Transverse colon (tissue), 4 donors: ENCODE data around the gene SFXN2. TPM values are rescaled to one million over a fixed set of nuclear protein-coding genes. Genes with fewer than 3 reads are reported as not detected.

Experiments used
- DNase-seq: peaks from one replicate; pipeline ENCODE4 v3.0.0-alpha.2; 2019
- H3K27ac ChIP-seq, 4 donors: fragments of 200-600 bp; sonication (generic); 2 replicates each; pipeline ENCODE4 v1.5.1; 2016 to 2018; ENCODE audit warnings: inconsistent platforms in 4 of 4
- H3K27me3 ChIP-seq: fragments of 200-600 bp; sonication (generic); 2 replicates; pipeline ENCODE4 v1.5.1; 2017; ENCODE audit warnings: inconsistent platforms
- H3K36me3 ChIP-seq, 4 donors: fragments of 200-600 bp; sonication (generic); 2 replicates each; pipeline ENCODE4 v1.5.1; 2017 to 2019; ENCODE audit warnings: inconsistent platforms in 4 of 4
- H3K4me1 ChIP-seq, 4 donors: fragments of 200-600 bp; sonication (generic); 2 replicates each; pipeline ENCODE4 v1.5.1; 2017 to 2020; ENCODE audit warnings: inconsistent platforms in 4 of 4
- H3K4me3 ChIP-seq, 4 donors: fragments of 200-600 bp; sonication (generic); 1 replicate in 1 of 4; 2 replicates in 3 of 4; pipeline versions ENCODE4 v1.5.1 to v1.6.1; 2017 to 2019; ENCODE audit warnings: inconsistent platforms in 4 of 4
- H3K9me3 ChIP-seq, 2 donors: fragments of 200-600 bp; sonication (generic); 2 replicates each; pipeline ENCODE4 v1.5.1; 2017 to 2019; ENCODE audit warnings: inconsistent platforms in 2 of 2
- CTCF ChIP-seq, 5 experiments: fragments of 200-600 bp in 3 of 5; fragments of 450-650 bp in 2 of 5; sonication (generic) in 3 of 5; IDR thresholded peaks; 1 replicate in 2 of 5; 2 replicates in 3 of 5; pipeline ENCODE4 v1.5.1; 2016 to 2017; ENCODE audit warnings: antibody characterized with exemption in 5 of 5, inconsistent platforms in 3 of 5, mild to moderate bottlenecking in 2 of 5, moderate library complexity in 1 of 5
- EP300 ChIP-seq: sonication (generic); formaldehyde crosslinking; IDR thresholded peaks from one replicate; pipeline ENCODE4 v1.6.1; 2017; ENCODE audit warnings: antibody characterized with exemption, low read depth
- POLR2A ChIP-seq: fragments of 450-650 bp; IDR thresholded peaks from one replicate; pipeline ENCODE4 v1.6.1; 2016; ENCODE audit warnings: antibody characterized with exemption, mild to moderate bottlenecking, moderate library complexity
- POLR2AphosphoS5 ChIP-seq, 3 donors: sonication (generic); formaldehyde crosslinking; IDR thresholded peaks; one replicate each; pipeline ENCODE4 v1.6.1; 2016; ENCODE audit warnings: antibody characterized with exemption in 3 of 3
- WGBS, 2 donors: methylation state at CpG; one replicate each; pipeline ENCODE4 v1.1.5; 2018; ENCODE audit warnings: low coverage in 1 of 2; 5-methylcytosine and 5-hydroxymethylcytosine counted together
- in situ Hi-C, 4 donors: fragments of 200-750 bp; cut with MboI; loops; one replicate each; pipeline versions ENCODE4 v1.15.0 to v1.15.1; 2017; ENCODE audit warnings: low sequenced_read_pairs in 3 of 4, low pct_ligation_motif_present in 1 of 4, low pct_unique_long_range_greater_than_20kb in 1 of 4
- intact Hi-C: fragments of 100-400 bp; cut with DNase I; formaldehyde crosslinking; loops from one replicate; pipeline ENCODE4 v1.15.1; 2023; ENCODE audit warnings: low total_unique reads
- total RNA-seq, 4 donors: library from RNA; depleted of rRNA; stranded (reverse); fragments of >200 nt; gene quantifications; one replicate each; pipeline ENCODE4 v1.1.0, GENCODE V29; 2016

SFXN2 gene
- total RNA-seq, 4 donors from 2014 or later = 2.1 to 64.9 (median 7.3) TPM

- Histone ChIP-seq H3K9me3 (no peaks in the 10 kb centered on the region), H3K4me1 (peaks cover 0 to 3% (median 0%) of the 10 kb centered on the region in 4 donors), H3K36me3 (no peaks in the 10 kb centered on the region), H3K27ac (no peak overlapping the region), H3K27me3 (no peaks in the 10 kb centered on the region), H3K4me3 (no peak overlapping the region)
- DNase-seq = no peak
- TF ChIP-seq POLR2AphosphoS5 (IDR thresholded peaks at IDR 0.05) (no peak), EP300 (no peak), CTCF (IDR thresholded peaks at IDR 0.05) (no peak), POLR2A (no peak)
- WGBS, 2 donors = 70 to 90% methylated on average over 2 to 5 of the region's 5 CpGs
- in situ Hi-C loops (loop anchor here in 2 of 4 donors (10.0 to 25.0 kb wide), 2 partner anchors 173 to 331 kb away; no protein-coding TSS in a partner anchor), intact Hi-C loops (no loop called here)
These were observed 16.9 kb downstream of the SFXN2 start for GRCh38 chr10:102731222-102731800.

GRCh38 chr10:102732661-102733060 lies 18.2 kb downstream of the SFXN2 start:
- no peak overlapping the region for H3K27ac ChIP-seq
- H3K4me3 ChIP-seq = no peak overlapping the region
- no peaks in the 10 kb centered on the region for H3K36me3 ChIP-seq
- H3K4me1 ChIP-seq = peaks cover 0 to 3% (median 0%) of the 10 kb centered on the region in 4 donors
- WGBS, 2 donors = no CpG with 5 or more reads among the region's 1 CpG
- in situ Hi-C loops (loop anchor here in 2 of 4 donors (10.0 to 25.0 kb wide), 2 partner anchors 172 to 330 kb away; no protein-coding TSS in a partner anchor), intact Hi-C loops (no loop called here)
- TF ChIP-seq EP300 = no peak
- no peak for TF ChIP-seq POLR2AphosphoS5 (IDR thresholded peaks at IDR 0.05)
- TF ChIP-seq POLR2A = no peak
- TF ChIP-seq CTCF (IDR thresholded peaks at IDR 0.05) = no peak
- H3K9me3 ChIP-seq = no peaks in the 10 kb centered on the region
- no peaks in the 10 kb centered on the region for H3K27me3 ChIP-seq
- no peak for DNase-seq

- no peaks in the 10 kb centered on the region for H3K9me3 ChIP-seq
- WGBS, 2 donors = 84 to 91% methylated on average over 5 to 9 of the region's 9 CpGs
- no peaks in the 10 kb centered on the region for H3K4me1 ChIP-seq
- in situ Hi-C loops = loop anchor here in 2 of 4 donors (10.0 to 25.0 kb wide), 2 partner anchors 170 to 327 kb away; no protein-coding TSS in a partner anchor
- DNase-seq = no peak
- intact Hi-C loops = no loop called here
- TF ChIP-seq POLR2AphosphoS5 (IDR thresholded peaks at IDR 0.05) (no peak), CTCF (IDR thresholded peaks at IDR 0.05) (no peak), EP300 (no peak), POLR2A (no peak)
- H3K36me3 ChIP-seq = no peaks in the 10 kb centered on the region
- no peak overlapping the region for H3K27ac ChIP-seq
- no peak overlapping the region for H3K4me3 ChIP-seq
- no peaks in the 10 kb centered on the region for H3K27me3 ChIP-seq
These were observed 20.7 kb downstream of the SFXN2 start for GRCh38 chr10:102735065-102735562.

GRCh38 chr10:102738692-102739121 lies 24.3 kb downstream of the SFXN2 start:
- in situ Hi-C loops = loop anchor here in 2 of 4 donors (10.0 to 25.0 kb wide), 2 partner anchors 166 to 324 kb away; no protein-coding TSS in a partner anchor
- no peak for DNase-seq
- H3K9me3 ChIP-seq = no peaks in the 10 kb centered on the region
- H3K4me3 ChIP-seq = no peak overlapping the region
- peaks cover 0 to 5% (median 2%) of the 10 kb centered on the region in 4 donors for H3K4me1 ChIP-seq
- TF ChIP-seq EP300 = no peak
- TF ChIP-seq CTCF (IDR thresholded peaks at IDR 0.05) = no peak
- no peak for TF ChIP-seq POLR2A
- intact Hi-C loops = no loop called here
- no peak overlapping the region for H3K27ac ChIP-seq
- no peaks in the 10 kb centered on the region for H3K36me3 ChIP-seq
- H3K27me3 ChIP-seq = no peaks in the 10 kb centered on the region
